Stimulated activated CD8-positive, alpha-beta memory T cell treated with anti-CD3 and anti-CD28 coated beads, Interleukin-4, amount 100 ng/mL, for 48 hours (primary cell): ENCODE results near the gene CHURC1.

ENCODE experiments used
- DNase-seq: peaks from one replicate; pipeline ENCODE4 v3.0.0-alpha.2; 2020

The CHURC1 gene

DNA sequence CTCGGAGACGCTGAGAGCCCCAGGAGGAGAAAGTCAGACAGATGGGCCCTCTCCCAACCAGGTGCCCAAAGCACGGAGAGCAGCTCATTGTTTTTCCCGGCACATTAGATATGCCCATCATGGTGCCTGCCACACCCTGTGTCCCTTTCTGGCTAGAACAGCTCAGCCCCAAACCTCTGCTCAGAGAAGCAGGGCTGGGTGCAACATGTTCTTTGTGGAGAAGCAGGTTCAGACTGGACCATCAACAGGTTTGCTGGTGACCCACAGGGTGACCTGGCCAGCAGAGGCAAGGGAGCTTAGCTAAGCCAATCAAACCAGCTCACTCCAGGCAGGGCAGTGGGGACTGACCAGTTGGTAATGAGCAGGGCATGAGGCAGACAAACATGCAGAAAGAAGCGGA is 44.5 kb downstream of the CHURC1 start:
- DNase-seq, result no peak

- DNase-seq, result no peak
These were observed 46.6 kb downstream of the CHURC1 start for GRCh38 chr14:64960762-64961276.

- DNase-seq, result no peak
These were observed 49.4 kb downstream of the CHURC1 start for GRCh38 chr14:64963611-64964010.

GRCh38 chr14:64965356-64966000 is 51.2 kb downstream of the CHURC1 start:
- DNase-seq, result no peak

GRCh38 chr14:64966976-64967375 is 52.7 kb downstream of the CHURC1 start:
- DNase-seq, result no peak

- no peak for DNase-seq
These were observed 53.9 kb downstream of the CHURC1 start for GRCh38 chr14:64968167-64968566.

GRCh38 chr14:64968651-64969050 is 54.4 kb downstream of the CHURC1 start:
- no peak for DNase-seq

GRCh38 chr14:64970041-64970440 is 55.8 kb downstream of the CHURC1 start:
- no peak for DNase-seq

GRCh38 chr14:64970776-64971477 is 56.7 kb downstream of the CHURC1 start:
- DNase-seq, result no peak

DNA sequence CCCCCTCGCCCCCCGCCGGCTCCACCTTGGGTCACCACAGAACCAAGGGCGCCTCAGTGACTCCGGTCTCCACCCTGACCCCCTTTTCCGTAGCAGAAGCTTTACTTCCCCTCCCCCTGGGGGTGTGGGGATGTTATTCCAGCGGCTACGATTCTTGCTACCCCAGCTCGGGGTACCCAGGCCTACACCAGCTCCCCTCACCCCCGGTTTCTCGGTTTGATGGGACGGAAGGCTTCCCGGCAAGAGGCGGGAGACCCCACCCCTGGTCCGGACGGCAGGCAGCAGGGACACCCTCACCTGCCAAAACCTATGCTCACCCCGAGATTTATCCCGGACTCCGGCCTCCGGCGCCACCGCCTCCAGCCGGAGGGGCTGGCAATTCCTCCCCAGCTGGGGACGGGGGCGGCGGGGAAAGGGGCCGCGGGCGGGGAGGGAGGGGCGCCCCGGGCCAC is 57.3 kb downstream of the CHURC1 start:
- DNase-seq, result no peak

- DNase-seq, result peak; percentile 50
These were observed 57.9 kb downstream of the CHURC1 start, which contains the start of gene RAB15 for GRCh38 chr14:64971943-64972791. Gene RAB15 (minus strand): TSS chr14:64972336. CDS start chr14:64972076, 260 bp downstream.

DNA sequence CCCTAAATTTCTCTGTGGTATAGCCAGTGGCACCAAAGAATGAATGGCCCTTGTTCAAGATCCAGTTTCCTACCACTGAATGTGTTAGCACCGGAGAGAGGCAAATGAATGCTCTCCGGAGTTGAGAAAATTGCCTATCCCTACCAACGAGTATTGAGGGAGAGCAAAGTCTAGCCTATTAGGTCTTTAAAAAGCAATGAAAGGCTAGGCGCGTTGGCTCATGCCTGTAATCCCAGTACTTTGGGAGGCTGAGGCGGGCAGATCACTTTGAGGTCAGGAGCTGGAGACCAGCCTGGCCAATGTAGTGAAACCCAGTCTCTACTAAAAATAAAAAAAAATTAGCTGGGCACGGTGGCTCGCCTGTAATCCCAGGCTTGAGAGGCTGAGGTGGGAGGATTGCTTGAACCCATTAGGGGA is 58.8 kb downstream of the CHURC1 start:
- DNase-seq, result no peak

DNA sequence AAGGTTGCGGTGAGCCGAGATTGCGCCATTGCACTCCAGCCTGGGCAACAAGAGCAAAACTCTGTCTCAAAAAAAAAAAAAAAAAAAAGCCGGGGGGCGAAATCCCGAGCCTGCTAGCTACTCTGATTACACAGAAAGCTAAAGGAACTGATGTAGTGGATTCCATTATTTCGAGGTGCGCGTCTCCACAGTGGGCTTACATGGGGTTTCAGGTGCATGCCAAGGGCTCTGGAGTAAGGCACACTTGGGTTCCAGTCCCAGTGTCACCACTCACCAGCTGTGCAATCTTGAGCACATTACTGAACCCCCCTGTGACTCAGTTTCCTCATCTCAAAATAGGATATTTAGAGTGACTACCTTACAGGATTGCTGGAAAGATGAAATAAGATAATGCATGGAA is 59.6 kb downstream of the CHURC1 start:
- DNase-seq, result no peak

- DNase-seq, result no peak
These were observed 60.3 kb downstream of the CHURC1 start for GRCh38 chr14:64974563-64974962.

GRCh38 chr14:64979336-64980074 is 65.2 kb downstream of the CHURC1 start:
- DNase-seq, result no peak

- DNase-seq, result no peak
These were observed 69.4 kb downstream of the CHURC1 start for GRCh38 chr14:64983439-64984310.
